GM10847 (cell line): ENCODE data around the gene TEX54.

Source experiments
- POLR2A ChIP-seq: IDR thresholded peaks from 2 replicates; pipeline ENCODE4 v1.6.1; 2011; ENCODE audit not compliant: insufficient read length; ENCODE audit errors: extremely low read depth

TEX54 gene

DNA sequence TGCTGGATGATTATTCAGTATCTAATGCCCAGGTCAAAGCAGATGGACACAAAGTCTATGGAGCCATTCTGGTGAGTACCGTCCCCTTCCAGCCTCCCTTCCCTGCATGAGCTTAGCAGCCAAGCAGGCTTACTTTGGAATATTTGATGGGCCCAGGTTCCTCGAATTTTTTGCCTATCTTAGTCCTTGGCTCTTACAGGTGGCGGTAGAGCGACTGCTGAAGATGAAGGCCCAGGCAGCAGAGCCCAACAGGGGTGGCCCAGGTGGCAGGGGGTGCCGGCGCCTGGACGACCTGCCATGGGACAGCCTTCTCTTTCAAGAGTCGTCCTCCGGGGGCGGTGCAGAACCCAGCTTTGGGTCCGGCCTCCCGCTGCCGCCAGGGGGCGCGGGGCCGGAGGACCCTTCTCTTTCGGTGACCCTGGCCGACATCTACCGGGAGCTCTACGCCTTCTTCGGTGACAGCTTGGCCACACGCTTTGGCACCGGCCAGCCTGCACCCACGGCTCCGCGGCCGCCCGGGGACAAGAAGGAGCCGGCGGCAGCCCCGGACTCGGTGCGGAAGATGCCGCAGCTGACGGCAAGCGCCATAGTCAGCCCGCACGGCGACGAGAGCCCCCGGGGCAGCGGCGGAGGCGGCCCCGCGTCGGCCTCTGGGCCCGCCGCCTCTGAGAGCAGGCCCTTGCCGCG lies 46.2 kb downstream of the TEX54 start:
- TF ChIP-seq POLR2A = no peak

DNA sequence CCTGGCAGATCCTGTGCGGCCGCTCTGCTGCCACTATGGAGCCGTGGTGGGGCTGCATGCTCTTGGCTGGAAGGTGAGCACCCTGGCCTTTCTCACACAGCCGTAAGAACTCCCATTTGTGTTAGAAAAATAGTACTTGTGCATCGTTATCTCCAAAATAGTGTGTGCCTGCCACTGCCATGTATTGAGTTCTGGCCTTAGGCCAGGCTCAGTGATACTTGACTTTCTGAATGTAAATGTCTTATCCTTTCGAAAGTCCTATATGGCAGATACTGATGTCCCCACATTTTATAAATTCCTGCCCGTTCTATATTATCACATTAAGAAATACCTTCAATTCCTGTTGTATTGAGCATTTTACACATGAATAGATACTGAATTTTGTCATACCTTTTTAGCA lies 49.9 kb downstream of the TEX54 start:
- no peak for TF ChIP-seq POLR2A
